ENCODE measurements around the gene PYGB.
"Not testable (repeated sequence)": the region's sequence is repeated elsewhere in the genome, so short reads cannot be mapped to it uniquely, and the experiment has no call there.

PYGB gene

DNA sequence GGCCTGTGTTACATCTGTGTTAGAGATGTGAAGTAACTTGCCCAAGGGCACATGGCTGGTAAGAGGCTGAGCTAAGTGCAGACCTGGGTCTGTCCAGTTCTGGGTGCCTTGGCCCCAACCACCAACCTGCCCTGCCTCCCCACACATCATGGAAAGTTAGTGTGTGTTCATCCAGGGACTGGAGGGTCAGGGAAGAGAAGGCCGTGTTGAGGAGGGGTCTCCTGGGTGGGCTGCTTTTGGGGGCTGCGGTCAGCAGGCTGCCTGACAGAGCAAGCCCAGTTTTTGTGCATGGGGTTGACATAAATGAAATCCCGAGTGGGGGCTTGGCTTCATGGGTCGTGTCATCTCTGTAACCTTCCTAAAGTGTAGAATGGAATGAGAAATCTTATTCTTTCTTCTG is 10.9 kb downstream of the PYGB start:
- no peak overlapping the region for H3K4me3 ChIP-seq (ENCODE audit: low read depth, low read length)
- DNase-seq (ENCODE audit: low read depth, low spot score): no peak
- in situ Hi-C loops (cut with HindIII; ENCODE audit: low sequenced_read_pairs): no loop called here

DNA sequence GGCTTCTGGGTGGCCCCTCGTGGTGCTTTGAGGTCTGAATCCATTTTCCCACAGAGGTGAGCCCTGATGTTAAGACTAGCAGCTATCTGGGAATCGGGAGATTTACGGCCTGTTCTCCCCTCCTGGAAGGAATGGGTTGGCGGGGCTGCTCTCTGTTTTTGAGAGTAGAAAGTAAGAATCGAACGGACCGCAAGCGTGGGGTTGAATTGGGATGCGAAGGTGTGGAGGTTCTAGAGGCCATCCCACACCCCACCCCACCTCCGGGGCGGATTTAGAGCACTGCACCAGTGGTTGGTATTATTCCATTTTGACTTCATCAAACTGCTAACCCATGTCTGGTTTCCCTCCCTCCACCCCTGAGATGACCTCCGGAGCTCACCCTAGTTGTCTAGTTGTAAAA is 11.5 kb downstream of the PYGB start:
- H3K4me3 ChIP-seq (ENCODE audit: low read depth, low read length): no peak overlapping the region
- in situ Hi-C loops (cut with HindIII; ENCODE audit: low sequenced_read_pairs): no loop called here
- DNase-seq (ENCODE audit: low read depth, low spot score): no peak
- TF ChIP-seq, protein P1, sequence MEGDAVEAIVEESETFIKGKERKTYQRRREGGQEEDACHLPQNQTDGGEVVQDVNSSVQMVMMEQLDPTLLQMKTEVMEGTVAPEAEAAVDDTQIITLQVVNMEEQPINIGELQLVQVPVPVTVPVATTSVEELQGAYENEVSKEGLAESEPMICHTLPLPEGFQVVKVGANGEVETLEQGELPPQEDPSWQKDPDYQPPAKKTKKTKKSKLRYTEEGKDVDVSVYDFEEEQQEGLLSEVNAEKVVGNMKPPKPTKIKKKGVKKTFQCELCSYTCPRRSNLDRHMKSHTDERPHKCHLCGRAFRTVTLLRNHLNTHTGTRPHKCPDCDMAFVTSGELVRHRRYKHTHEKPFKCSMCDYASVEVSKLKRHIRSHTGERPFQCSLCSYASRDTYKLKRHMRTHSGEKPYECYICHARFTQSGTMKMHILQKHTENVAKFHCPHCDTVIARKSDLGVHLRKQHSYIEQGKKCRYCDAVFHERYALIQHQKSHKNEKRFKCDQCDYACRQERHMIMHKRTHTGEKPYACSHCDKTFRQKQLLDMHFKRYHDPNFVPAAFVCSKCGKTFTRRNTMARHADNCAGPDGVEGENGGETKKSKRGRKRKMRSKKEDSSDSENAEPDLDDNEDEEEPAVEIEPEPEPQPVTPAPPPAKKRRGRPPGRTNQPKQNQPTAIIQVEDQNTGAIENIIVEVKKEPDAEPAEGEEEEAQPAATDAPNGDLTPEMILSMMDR (IDR thresholded peaks at IDR 0.05; ENCODE audit: low read depth, low read length): no peak

More for the DNA sequence above, 10.9 kb downstream of the PYGB start:
- TF ChIP-seq, protein P1 (IDR thresholded peaks at IDR 0.05; ENCODE audit: low read depth, low read length): no peak

DNA sequence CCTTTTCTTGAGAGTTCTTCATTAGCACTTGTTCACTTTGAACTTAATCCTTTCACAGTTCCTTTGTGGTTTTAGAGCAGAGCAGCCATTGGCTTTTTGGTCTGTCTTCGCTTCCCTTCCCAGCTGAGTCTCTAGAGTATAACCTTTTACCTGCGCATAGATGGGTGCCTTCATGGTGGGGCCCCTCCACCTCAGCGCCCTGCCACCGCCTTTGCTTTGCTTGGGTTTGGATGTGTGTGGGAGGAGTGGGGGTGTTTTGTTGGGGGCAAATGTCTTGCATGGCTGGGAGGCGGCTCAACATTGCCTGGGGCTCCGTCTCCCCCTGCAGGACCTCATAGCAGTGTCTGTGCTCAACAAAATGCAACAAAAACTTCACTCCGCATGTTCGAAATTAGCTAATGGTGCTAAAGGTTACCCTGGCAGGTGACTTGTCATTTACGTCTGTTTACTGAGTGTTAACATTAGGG is 11.9 kb downstream of the PYGB start:
- DNase-seq (ENCODE audit: low read depth, low spot score): no peak

DNA sequence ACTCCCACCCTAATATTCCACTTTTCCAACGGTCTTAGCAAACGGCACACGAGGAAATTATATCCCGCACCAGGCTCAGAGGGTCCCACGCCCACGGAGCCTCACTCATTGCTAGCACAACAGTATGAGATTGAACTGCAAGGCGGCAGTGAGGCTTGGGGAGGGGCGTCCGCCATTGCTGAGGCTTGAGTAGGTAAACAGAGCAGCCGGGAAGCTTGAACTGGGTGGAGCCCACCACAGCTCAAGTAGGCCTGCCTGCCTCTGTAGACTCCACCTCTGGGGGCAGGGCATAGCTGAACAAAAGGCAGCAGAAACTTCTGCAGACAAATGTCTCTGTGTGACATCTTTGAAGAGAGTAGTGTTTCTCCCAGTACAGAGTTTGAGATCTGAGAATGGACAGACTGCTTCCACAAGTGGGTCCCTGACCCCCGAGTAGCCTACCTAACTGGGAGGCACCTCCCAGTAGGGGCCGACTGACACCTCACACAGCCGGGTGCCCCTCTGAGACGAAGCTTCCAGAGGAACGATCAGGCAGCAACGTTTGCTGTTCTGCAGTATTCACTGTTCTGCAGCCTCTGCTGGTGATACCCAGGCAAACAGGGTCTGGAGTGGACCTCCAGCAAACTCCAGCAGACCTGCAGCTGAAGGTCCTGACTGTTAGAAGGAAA is 13.0 kb downstream of the PYGB start:
- in situ Hi-C loops (cut with HindIII; ENCODE audit: low sequenced_read_pairs); DNase-seq (ENCODE audit: low read depth, low spot score); H3K4me3 ChIP-seq (ENCODE audit: low read depth, low read length): not testable (repeated sequence)

More for the DNA sequence above, 11.9 kb downstream of the PYGB start:
- TF ChIP-seq, protein P1 (IDR thresholded peaks at IDR 0.05; ENCODE audit: low read depth, low read length): no peak
- H3K4me3 ChIP-seq (ENCODE audit: low read depth, low read length): no peak overlapping the region
- in situ Hi-C loops (cut with HindIII; ENCODE audit: low sequenced_read_pairs): no loop called here

DNA sequence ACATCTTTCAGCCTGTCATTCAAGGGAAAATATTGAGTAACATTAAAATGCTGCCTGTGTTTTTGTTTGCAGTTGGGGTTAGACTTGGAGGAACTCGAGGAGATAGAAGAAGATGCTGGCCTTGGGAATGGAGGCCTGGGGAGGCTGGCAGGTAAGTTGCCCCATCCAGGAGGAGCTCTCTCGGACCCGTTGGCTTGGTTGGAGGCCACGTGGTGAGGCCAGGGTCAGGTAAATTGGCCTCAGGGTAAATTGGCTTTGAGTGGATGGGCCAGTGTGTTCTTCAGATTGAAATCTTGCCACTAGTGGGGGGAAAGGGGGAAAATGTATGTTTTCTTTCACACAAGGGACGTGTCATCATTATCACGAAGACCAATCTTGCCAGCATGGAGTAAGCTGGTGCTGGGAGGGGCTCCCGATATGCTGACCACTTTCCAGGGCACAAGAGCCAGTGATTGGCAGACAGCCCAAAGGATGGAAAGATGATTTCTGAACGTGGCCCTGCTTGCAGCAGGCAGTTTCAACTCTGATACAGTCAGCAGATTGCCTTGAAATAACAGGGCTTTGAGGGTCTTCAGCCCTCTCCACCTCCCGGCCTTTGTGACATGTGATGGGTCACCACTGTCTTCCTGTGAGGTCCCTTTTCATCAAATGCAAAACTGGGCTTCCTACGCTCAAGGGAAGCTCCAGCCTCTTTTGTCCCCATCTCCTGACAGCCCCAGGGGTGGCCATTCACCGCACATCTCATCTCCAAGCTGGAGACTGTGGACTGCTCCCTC is 21.4 kb downstream of the PYGB start:
- TF ChIP-seq, protein P1 (IDR thresholded peaks at IDR 0.05; ENCODE audit: low read depth, low read length): no peak
- DNase-seq (ENCODE audit: low read depth, low spot score): no peak
- in situ Hi-C loops (cut with HindIII; ENCODE audit: low sequenced_read_pairs): no loop called here
- H3K4me3 ChIP-seq (ENCODE audit: low read depth, low read length): no peak overlapping the region

DNA sequence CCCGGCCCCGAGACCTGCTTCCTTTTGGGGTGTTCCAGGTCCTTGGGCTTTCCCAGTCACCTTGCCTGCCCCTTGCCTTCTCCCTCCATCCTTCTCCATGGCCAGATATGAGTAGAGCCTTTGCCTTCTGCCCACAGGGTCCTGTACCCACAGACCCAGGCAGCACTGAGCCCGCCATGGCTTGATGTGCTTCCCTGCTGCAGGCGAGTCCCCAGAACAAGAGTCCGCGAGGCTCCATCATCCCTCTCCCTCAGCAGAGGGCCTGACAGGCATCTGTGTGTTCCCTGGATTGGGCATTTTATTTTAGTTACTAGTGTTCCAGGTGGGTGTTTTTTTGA is 21.9 kb downstream of the PYGB start:
- no peak overlapping the region for H3K4me3 ChIP-seq (ENCODE audit: low read depth, low read length)
- DNase-seq (ENCODE audit: low read depth, low spot score): no peak
- TF ChIP-seq, protein P1 (IDR thresholded peaks at IDR 0.05; ENCODE audit: low read depth, low read length): no peak
- in situ Hi-C loops (cut with HindIII; ENCODE audit: low sequenced_read_pairs): no loop called here

DNA sequence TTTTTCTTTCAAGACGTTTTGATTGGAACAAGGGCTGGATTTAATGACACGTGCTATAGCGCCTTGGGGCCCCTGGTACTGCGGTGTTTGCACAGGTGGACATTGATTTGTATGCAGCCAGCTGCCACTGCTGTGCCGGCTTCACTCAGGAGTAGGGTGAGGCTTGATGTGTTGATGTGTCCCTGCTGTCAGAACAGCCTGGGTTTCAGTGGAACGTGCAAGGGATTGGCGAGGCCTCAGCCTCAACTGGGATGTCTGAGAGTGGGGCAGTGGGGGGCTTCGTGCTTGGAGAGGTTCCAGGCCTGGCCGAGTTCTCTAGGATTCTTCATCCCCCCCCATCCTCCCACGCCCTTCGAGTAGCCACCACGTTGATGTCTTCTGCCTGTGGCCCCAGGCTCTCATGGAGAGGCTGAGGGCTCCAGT is 23.0 kb downstream of the PYGB start:
- DNase-seq (ENCODE audit: low read depth, low spot score): no peak
- in situ Hi-C loops (cut with HindIII; ENCODE audit: low sequenced_read_pairs): no loop called here
- H3K4me3 ChIP-seq (ENCODE audit: low read depth, low read length): no peak overlapping the region
- TF ChIP-seq, protein P1 (IDR thresholded peaks at IDR 0.05; ENCODE audit: low read depth, low read length): no peak

Measured in astrocyte of the spinal cord (primary cell).